COR-L47 (cell line): ENCODE data around the gene MXI1.

Experiments used
- DNase-seq: peaks from one replicate; lab custom pipeline; 2025; lab: John Stamatoyannopoulos, UW

MXI1 gene

DNA sequence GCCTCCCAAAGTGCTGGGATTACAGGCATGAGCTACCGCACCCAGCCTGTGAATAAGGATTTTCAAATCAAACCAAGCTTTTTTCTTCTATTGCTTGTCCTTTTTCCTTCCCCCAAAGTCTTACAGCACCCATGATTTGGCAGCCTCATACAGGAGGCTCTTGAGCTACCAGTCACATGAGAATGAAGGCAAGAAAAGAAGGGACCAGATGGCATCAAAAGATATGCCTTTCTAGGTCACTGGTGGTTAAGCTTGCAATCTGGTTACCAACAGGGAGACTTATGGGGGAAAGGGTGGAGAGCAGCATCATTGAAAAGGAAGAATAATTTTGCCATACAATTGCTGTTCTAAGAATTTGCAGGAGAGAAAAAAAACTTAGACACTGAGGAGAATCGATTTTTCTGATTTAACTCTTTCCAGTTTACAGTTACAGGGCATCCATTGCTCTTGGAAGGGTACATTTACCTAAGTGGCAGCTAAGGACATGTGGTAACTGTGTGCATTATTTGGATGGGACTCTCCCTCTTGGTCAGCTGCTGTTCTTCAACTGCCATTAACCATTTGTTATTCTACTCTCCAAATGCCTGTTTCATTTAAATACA is 67.8 kb downstream of the MXI1 start:
- no peak for DNase-seq

DNA sequence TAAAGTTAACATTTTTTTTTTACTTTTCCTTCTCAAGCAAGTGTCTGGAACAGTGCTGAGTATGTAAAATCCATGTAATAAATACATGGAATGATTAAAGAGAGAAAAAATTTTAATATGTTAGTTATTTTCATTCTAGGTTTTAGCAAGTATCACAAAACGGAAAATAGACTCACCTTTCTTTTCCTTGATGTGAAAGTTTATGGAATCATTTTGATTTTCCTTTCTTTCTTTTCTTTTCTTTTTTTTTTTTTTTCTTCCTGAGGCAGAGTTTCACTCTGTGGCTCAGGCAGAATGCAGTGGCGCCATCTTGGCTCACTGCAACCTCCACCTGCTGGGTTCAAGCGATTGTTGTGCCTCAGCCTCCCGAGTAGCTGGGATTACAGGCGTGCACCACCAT is 69.2 kb downstream of the MXI1 start:
- DNase-seq = no peak

DNA sequence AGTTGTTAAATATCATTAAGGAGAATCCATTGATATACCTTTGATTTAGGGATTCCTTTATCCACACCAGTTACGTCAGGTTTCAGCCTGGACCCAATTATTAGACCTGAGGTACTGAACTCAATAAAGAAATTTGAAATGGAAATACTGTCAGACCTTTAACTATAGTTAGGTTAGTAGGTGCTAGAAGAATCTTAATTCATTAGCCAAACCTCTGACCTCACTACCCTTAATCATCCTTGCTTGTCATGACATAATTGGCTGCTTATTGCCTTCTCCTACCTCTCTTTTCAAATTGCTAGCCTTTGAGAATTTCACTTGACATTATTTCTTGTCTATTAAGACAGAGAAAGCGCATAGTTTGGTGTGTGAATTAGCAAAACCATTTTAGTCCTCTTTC is 70.2 kb downstream of the MXI1 start:
- no peak for DNase-seq

DNA sequence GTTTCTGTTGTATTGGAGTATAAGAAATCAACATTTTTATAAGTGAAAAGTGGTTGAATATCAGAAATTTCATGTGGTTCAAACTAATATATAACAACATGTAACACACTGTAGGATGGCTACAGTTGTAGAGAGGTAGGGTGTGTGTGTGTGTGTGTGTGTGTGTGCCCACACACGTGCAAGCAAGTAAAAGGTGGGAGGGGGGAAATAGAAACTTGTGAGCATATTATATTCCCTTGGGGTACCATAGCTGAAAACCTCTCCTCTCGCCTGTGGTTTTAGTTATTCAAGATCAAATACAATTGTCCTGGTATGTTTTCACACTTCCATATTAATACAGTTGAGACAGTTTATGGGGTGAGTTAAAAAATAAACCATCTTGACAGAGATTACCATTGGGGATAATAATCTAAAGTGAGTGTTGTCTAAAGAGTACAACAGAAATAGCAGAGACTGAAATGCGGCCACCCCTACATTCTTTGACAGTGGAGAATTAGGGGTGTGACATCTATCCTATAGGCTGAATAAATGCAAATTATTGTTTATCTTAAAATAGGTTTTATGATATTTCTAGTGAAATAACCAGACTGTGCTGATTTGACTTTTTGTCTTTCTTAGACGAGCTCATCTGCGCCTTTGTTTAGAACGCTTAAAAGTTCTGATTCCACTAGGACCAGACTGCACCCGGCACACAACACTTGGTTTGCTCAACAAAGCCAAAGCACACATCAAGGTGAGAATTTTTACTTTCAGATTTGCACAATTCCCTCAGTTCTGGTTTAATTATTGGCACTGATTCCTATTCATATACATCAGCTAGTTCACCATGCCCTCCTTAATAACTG is 71.4 kb downstream of the MXI1 start:
- no peak for DNase-seq

DNA sequence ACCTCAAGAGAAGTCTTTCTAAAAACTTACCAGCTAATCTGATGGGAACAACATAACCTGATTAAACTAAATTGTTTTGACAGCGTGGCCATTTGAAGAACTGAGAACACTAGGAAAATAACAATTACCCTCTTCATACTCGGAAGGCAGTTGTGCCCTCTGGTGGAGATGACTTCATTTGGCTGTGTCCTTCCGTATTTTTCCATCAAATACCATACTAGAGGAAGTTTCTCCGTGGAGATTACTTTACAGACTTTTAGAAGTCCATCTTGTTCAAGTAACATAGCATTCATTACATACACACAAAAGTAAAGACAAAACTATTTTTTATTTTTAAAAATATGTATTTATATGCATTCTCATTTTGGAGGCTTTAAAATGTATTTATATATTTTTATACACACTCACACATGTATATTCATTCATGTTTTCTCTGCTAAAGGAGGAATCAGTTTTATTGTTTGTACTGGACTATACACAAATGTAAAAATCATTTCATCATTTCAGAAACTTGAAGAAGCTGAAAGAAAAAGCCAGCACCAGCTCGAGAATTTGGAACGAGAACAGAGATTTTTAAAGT is 72.1 kb downstream of the MXI1 start:
- peak; percentile 30 for DNase-seq

DNA sequence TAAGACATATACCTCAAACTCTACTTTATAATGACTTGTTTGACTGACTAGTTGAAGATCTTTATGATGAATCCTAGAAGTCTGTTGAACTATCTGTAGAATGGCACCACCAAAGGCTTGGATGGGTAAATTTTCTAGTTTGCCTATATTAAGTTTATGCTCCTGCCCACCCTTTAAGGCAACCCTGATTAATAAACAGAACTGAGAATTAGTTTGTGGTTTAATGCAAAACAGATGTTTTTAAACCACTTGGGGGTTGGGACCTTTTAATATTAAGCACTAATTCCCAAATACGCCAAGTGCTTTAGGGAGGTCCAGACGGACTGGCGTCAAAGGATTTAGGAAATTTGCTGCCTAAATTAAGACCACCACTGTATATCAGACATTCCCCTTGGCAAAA is 76.9 kb downstream of the MXI1 start:
- no peak for DNase-seq

DNA sequence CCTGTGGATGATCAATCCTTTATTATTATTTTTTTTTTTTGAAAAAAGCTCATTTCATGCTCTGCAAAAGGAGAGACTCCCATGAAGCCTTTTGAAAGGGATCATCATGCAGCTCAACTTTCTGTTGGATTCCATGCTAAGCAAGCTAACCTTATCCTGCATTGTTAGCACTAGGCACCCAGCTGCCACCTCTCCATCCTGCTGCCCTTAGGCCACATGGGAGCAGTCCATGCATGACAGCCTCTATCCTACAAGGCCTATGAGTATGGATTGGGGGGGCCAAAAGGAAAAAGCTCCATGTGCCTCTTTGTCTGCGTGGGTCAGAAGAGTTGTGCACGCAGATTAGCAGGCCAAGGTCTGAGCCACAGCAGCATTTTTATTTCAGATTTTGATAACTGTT is 78.1 kb downstream of the MXI1 start:
- DNase-seq = no peak

DNA sequence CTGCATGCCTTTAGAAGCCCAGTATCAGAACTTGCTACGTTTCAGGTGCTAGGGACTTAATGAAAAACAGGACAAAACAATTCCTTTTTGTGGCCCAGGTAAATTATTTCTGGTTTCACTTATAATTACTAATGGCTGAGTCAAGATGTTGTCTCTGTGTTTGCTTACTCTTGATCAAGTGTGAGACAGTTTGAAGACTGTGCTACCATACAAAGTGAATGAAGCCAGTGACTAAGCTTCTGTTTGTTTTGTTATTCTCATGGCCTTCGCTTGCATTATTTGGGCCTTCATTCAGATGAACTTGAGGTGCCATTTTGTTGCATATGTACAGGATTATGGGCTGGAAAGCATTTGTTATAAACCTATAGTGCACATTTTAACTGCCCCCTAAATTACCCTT is 79.4 kb downstream of the MXI1 start:
- no peak for DNase-seq

DNA sequence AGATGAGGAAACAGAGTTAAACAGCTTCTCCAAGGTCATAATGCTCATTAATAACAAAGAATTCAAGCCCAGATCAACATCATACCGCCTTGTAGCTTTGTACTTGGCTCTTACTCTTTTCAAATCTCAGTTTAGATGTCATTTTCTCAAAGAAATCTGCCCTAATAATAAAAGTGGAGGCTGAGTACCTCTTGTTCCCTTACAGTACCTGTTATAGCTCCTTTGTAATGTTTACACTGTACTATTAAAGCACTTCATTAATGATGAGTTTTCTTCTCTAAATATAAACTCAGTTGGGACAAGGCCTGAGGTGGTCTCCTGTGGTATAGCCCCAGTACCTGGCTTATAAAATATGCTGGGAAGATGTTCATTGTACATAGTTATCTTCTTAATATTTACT is 89.6 kb downstream of the MXI1 start:
- DNase-seq = no peak

DNA sequence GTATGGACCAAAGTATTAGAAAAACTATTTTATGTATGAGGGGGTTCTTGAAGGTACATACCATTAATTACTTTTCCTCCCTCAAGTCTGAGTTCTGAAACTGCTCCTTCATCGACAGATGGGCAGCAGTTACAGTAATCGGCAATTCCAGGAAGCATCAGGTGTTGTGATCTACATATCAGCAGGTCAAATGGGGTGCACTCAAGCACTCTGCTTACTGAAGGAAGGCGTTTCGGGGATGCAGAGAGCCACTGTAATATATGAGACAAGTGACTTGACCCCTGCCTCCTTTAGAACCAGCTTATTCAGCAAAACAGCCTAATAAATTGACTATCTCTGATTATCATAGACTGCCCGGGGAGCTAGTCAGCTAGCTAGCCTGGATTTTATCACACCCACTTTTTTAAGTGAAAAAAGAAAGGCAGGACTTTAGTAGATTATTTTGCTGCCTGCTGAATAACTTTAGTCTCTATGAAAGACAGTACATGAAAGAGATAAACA is 93.1 kb downstream of the MXI1 start:
- DNase-seq = no peak

DNA sequence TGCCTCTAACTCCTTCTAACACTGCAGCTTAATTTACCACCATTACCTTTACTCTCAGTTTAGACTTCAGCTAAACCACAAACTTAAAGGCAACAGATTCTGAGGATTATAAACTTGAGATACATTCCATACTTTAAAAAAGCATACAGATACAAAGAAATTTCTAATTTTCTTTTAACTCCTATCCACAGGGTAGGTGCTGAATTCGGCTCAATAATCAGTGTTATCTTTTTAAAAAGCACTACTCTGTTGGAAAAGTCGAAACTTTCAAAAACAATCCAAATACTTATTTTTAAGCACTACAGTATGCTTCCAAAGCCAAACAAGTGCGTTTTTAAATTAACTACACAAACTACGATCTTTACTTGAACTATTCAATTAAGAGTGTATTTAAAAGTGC is 96.3 kb downstream of the MXI1 start:
- no peak for DNase-seq

DNA sequence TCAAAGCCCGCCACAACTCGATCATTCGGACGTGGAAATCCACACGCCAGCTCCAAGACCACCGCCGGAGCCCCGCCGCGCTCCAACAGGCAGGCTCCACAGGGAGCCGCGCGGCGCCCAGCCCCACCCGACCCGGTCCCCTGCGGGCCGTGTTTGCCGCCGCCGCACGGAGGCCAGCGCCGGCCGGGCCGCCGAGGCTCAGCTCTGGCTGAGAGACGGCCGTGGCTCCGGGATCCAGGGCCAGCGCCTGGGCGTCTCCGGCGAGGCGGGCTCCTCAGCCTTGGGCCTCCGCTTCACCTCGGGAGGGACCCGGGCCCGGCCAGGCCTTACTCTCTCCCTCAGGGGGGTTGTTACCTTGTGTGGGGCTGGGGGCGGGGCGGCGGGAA is 97.0 kb downstream of the MXI1 start:
- no peak for DNase-seq

DNA sequence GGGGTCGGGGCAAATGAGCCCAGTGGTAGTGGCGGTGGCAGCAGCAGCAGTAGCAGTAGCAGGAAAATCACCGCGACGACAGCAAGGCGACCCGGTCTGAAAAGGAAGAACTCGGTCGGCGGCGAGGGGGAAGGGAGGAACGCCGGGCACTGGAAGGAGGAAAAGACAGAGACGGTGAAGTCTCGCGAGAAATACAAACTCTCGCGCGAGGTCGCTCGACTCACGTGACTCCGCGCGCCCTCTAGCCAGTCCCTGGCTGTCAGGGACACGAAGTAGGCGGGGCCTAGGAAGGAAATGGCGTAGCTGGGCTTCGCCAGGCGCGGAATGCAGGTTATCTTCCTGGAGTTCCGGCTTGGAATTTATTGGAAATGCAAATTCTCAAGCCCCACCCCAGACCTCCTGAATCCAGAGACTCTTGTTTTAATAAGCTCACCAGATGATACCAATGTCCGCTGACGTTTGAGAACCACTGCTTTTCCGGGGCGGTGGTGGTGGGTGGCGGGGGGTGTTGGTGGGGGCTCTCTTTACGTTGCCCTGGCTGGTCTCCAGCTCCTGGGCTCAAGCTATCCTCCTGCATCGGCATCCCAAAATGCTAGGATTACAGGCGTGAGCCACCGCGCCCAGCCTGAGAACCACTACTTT is 97.5 kb downstream of the MXI1 start, which contains the start of gene SMNDC1:
Gene SMNDC1 (minus strand): TSS at position 141 of the 642 bp plus-strand sequence. CDS start 1,333 bp downstream, outside the sequence.
- DNase-seq = peak; percentile 88

DNA sequence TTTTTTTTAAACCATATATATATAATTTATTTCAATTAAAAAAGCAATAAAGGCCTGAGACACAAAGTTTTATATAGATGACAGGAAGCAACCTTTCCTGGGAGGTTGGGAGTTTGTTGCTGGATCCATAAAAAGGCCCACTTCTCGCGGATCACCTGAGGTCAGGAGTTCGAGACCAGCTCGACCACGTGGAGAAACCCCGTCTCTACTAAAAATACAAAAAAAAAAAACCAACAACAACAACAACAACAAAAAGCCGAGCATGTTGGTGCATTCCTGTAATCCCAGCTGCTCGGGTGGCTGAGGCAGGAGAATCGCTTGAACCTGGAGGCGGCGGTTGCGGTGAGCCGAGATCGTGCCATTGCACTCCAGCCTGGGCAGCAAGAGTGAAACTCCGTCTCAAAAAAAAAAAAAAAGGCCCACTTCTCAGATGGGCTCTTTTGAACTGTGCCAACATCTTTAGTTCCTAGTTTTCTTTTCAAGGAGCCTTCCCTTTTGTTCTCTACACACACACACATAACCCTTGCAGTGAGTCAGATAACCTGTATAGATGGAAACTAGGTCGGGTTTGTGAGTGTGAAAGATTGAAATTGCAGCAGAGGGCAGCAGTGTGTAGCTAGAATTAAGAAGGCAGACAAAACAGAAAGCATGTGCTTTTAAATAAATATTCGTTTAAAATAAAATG is 98.5 kb downstream of the MXI1 start:
- DNase-seq = peak; percentile 44

DNA sequence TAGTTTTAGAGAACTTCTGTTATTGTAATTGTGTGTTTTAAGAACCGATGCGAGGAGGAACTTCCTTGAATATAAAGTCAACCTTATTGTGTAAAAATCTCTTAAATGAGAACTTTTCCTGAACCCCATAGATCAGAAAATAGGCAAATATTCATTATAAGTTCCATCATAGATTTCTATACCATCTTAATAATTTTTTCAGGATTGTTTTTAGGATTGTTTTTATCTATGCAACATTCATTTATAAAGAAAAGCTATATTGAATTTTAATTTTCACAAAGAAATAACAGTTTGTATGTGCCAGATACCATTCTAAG is 99.0 kb downstream of the MXI1 start:
- DNase-seq = no peak

DNA sequence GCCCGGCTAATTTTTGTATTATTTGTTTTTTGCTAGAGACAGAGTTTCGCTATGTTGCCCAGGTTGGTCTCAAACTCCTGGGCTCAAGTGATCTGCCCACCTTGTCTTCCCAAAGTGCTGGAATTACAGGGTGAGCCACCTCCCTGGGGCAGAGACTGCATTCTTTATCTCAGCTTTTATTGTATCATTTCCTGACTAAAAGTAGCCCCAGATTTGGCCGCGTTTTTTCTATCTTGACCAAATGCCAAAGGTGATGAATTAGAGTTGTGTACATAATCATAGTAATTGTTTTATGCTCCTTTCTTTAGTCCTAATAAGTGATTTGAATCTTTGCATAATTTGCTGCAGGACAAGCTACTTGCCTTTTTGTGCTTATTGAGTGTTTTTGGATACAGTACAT is 100.4 kb downstream of the MXI1 start:
- no peak for DNase-seq

DNA sequence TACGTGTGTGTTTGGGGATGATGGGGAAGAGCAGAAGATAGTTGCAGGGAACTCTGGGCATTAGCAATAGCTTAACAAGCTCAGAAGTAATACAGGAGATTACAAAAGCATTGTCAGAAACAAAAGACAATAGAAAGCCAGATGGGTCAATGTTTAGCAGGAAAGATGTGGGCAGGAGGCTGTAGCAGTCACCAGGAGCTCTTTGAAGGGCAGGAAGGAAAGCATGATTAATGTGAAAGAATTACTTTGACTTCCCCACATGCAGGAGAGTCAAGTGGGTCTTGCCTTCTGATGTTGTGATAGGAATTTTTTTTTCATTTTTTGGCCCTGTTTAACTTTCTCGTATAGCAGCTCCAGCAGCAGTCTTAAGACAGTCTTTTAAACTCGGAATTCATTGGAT is 103.3 kb downstream of the MXI1 start:
- DNase-seq = no peak

DNA sequence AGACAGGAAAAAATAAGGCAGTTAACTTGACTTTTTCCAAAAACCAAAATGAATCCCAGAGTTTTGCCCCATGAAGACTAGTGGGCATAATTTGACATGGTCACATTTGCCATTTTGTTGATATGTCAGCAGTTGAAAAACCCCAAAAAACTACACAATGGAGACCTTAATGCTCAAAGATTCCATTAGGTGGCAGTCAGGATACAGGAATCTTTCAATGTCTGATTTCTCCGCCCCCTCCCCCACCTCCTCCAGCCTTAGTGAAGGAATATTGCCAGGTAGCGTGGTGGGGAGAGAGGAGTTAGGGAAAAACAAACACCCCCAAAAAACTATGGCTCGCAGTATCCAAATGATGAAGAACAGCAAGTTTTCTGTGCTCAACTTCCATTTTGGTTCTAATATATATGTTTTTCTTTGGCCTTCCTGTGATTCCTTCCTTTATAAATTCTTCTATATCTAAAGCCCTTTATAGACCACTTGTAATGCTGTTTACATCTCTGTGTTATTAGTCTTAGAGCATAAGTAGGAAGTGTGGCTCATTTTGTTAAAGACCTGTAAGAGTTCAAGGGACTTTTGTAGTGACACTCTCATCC is 104.0 kb downstream of the MXI1 start:
- DNase-seq = peak; percentile 16

DNA sequence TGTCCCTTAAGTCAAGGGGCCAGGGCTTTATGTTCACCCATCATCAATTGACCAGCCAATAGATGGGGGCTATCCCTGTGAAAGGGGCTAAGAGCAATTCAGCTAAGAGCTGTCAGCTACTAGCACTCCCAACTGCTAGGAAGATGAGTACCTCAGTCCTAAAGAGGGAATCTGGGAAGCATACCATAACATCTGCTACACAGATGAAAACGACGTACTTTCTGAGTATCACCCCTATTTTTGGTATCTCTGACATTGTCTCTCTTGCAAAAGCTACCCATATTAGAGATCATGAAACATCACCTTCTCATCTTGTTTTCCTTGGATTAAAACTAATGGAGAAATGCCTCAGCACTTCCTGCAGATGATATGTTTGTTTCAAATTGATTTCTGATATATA is 104.8 kb downstream of the MXI1 start:
- DNase-seq = no peak

DNA sequence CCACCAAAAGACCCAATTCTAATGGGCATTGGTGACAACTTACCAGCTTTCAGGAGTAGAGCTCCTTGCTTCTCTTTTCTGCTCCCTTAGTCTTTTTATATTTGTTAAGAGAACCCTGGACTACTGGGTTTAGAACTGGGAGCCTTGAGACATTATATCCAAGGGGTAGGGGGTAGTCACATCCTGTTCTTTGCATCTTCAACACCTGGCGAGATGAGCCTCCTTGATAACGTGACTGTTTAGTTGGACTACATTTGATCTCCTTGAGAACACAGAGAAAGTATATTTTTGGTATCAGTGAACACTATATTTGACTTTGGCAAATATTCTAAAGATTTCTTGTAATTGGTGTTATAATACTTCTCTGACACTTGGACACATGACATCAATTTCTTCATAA is 106.3 kb downstream of the MXI1 start:
- DNase-seq = no peak

DNA sequence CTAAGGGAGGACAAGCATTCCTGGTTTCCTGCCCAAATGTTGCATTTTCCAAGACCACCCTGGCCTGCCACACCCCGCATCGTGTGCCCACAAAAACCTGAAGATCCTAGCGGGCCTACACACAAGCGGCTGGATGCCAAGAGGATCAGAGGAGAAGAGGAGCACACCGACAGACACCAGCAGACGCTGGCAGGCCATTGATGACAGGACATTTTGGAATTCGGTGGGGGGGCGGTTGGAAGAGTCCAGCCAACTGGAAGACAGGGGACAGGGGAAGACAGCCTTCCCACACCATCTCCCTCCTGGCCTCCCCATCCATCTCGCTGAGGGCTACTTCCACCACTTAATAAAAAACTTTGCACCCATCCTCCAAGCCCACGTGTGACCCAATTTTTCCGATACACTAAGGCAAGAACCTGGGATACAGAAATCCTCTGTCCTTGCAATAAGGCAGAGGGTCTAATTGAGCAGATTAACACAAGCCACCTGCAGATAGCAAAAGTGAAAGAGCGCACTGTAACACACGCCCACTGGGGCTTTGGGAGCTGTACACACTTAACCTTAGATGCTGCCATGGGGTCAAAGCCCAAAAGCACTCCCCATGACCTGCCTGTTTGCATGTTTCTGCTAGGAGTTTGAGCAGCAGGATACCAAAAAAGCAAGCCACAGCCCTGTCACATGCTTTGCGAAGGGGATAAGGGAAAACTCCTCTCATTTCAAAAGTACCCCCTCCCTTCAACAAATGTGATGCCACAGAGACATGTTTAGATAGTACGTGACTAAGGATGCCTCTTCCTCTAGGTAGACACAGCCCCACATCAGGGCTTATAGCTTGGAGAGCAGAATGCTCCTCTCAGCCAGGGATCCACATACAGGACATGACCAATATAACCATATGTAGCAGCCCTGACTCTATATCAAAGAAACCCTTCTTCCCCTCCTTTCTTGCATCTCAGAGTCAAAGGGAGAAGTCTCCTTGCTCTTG is 110.8 kb downstream of the MXI1 start:
- no peak for DNase-seq
